ENCODE results near the gene RAB11FIP3.

Gene RAB11FIP3

GRCh38 chr16:430904-431303, 5.5 kb downstream of the RAB11FIP3 start:
- Histone ChIP-seq H3K9me3 (ENCODE audit: low read length) (no peaks in the 10 kb centered on the region), H3K36me3 (ENCODE audit: insufficient read depth, low read length) (no peaks in the 10 kb centered on the region), H3K27me3 (ENCODE audit: control insufficient read depth in 1 of 2, insufficient read depth in 2 of 2, low read length in 2 of 2) (no peaks in the 10 kb centered on the region), H3K4me1 (ENCODE audit: insufficient read depth, low read length) (peaks cover 9% of the 10 kb centered on the region), H3K27ac (ENCODE audit: low read depth, low read length) (no peak overlapping the region), H3K9ac (ENCODE audit: low read length) (no peak overlapping the region), H3K4me3 (ENCODE audit: low read depth in 1 of 2, low read length in 2 of 2) (no peak overlapping the region)

GRCh38 chr16:440627-441026, 15.2 kb downstream of the RAB11FIP3 start:
- H3K4me1 ChIP-seq (ENCODE audit: insufficient read depth, low read length): no peaks in the 10 kb centered on the region
- H3K27ac ChIP-seq (ENCODE audit: low read depth, low read length): no peak overlapping the region
- no peaks in the 10 kb centered on the region for H3K27me3 ChIP-seq (ENCODE audit: control insufficient read depth in 1 of 2, insufficient read depth in 2 of 2, low read length in 2 of 2)
- no peak overlapping the region for H3K4me3 ChIP-seq (ENCODE audit: low read depth in 1 of 2, low read length in 2 of 2)
- H3K36me3 ChIP-seq (ENCODE audit: insufficient read depth, low read length): peaks cover 7% of the 10 kb centered on the region
- no peak overlapping the region for H3K9ac ChIP-seq (ENCODE audit: low read length)
- H3K9me3 ChIP-seq (ENCODE audit: low read length): no peaks in the 10 kb centered on the region

- Histone ChIP-seq H3K4me3 (ENCODE audit: low read depth in 1 of 2, low read length in 2 of 2) (no peak overlapping the region), H3K27me3 (ENCODE audit: control insufficient read depth in 1 of 2, insufficient read depth in 2 of 2, low read length in 2 of 2) (no peaks in the 10 kb centered on the region), H3K27ac (ENCODE audit: low read depth, low read length) (no peak overlapping the region), H3K4me1 (ENCODE audit: insufficient read depth, low read length) (no peaks in the 10 kb centered on the region), H3K9ac (ENCODE audit: low read length) (no peak overlapping the region), H3K36me3 (ENCODE audit: insufficient read depth, low read length) (peaks cover 7% of the 10 kb centered on the region), H3K9me3 (ENCODE audit: low read length) (no peaks in the 10 kb centered on the region)
Measured at GRCh38 chr16:441447-441846, 16.0 kb downstream of the RAB11FIP3 start.

GRCh38 chr16:442976-443375, 17.5 kb downstream of the RAB11FIP3 start:
- Histone ChIP-seq H3K9ac (ENCODE audit: low read length) (no peak overlapping the region), H3K36me3 (ENCODE audit: insufficient read depth, low read length) (peaks cover 7% of the 10 kb centered on the region), H3K4me1 (ENCODE audit: insufficient read depth, low read length) (no peaks in the 10 kb centered on the region), H3K4me3 (ENCODE audit: low read depth in 1 of 2, low read length in 2 of 2) (no peak overlapping the region), H3K27ac (ENCODE audit: low read depth, low read length) (no peak overlapping the region), H3K9me3 (ENCODE audit: low read length) (no peaks in the 10 kb centered on the region), H3K27me3 (ENCODE audit: control insufficient read depth in 1 of 2, insufficient read depth in 2 of 2, low read length in 2 of 2) (no peaks in the 10 kb centered on the region)

- peaks cover 5% of the 10 kb centered on the region for H3K36me3 ChIP-seq (ENCODE audit: insufficient read depth, low read length)
- no peaks in the 10 kb centered on the region for H3K4me1 ChIP-seq (ENCODE audit: insufficient read depth, low read length)
- H3K9ac ChIP-seq (ENCODE audit: low read length): no peak overlapping the region
- no peaks in the 10 kb centered on the region for H3K9me3 ChIP-seq (ENCODE audit: low read length)
- H3K27ac ChIP-seq (ENCODE audit: low read depth, low read length): no peak overlapping the region
- H3K4me3 ChIP-seq (ENCODE audit: low read depth in 1 of 2, low read length in 2 of 2): no peak overlapping the region
- no peaks in the 10 kb centered on the region for H3K27me3 ChIP-seq (ENCODE audit: control insufficient read depth in 1 of 2, insufficient read depth in 2 of 2, low read length in 2 of 2)
Measured at GRCh38 chr16:444027-444426, 18.6 kb downstream of the RAB11FIP3 start.

- H3K36me3 ChIP-seq (ENCODE audit: insufficient read depth, low read length): no peaks in the 10 kb centered on the region
- H3K27me3 ChIP-seq (ENCODE audit: control insufficient read depth in 1 of 2, insufficient read depth in 2 of 2, low read length in 2 of 2): no peaks in the 10 kb centered on the region
- no peak overlapping the region for H3K4me3 ChIP-seq (ENCODE audit: low read depth in 1 of 2, low read length in 2 of 2)
Measured at GRCh38 chr16:445566-445965, 20.1 kb downstream of the RAB11FIP3 start.

GRCh38 chr16:450385-450784, 24.9 kb downstream of the RAB11FIP3 start:
- Histone ChIP-seq H3K9me3 (ENCODE audit: low read length) (no peaks in the 10 kb centered on the region), H3K36me3 (ENCODE audit: insufficient read depth, low read length) (no peaks in the 10 kb centered on the region), H3K9ac (ENCODE audit: low read length) (no peak overlapping the region), H3K4me1 (ENCODE audit: insufficient read depth, low read length) (no peaks in the 10 kb centered on the region), H3K27me3 (ENCODE audit: control insufficient read depth in 1 of 2, insufficient read depth in 2 of 2, low read length in 2 of 2) (no peaks in the 10 kb centered on the region), H3K27ac (ENCODE audit: low read depth, low read length) (no peak overlapping the region), H3K4me3 (ENCODE audit: low read depth in 1 of 2, low read length in 2 of 2) (no peak overlapping the region)

More at GRCh38 chr16:445566-445965, 20.1 kb downstream of the RAB11FIP3 start:
- no peak overlapping the region for H3K27ac ChIP-seq (ENCODE audit: low read depth, low read length)
- H3K9ac ChIP-seq (ENCODE audit: low read length): no peak overlapping the region
- H3K4me1 ChIP-seq (ENCODE audit: insufficient read depth, low read length): no peaks in the 10 kb centered on the region
- H3K9me3 ChIP-seq (ENCODE audit: low read length): no peaks in the 10 kb centered on the region

GRCh38 chr16:450785-451512, 25.5 kb downstream of the RAB11FIP3 start:
- H3K4me3 ChIP-seq (ENCODE audit: low read depth in 1 of 2, low read length in 2 of 2): no peak overlapping the region
- no peak overlapping the region for H3K27ac ChIP-seq (ENCODE audit: low read depth, low read length)
- H3K4me1 ChIP-seq (ENCODE audit: insufficient read depth, low read length): no peaks in the 10 kb centered on the region
- no peaks in the 10 kb centered on the region for H3K27me3 ChIP-seq (ENCODE audit: control insufficient read depth in 1 of 2, insufficient read depth in 2 of 2, low read length in 2 of 2)
- no peaks in the 10 kb centered on the region for H3K36me3 ChIP-seq (ENCODE audit: insufficient read depth, low read length)
- no peaks in the 10 kb centered on the region for H3K9me3 ChIP-seq (ENCODE audit: low read length)
- no peak overlapping the region for H3K9ac ChIP-seq (ENCODE audit: low read length)

GRCh38 chr16:454397-454940, 29.0 kb downstream of the RAB11FIP3 start:
- no peak overlapping the region for H3K9ac ChIP-seq (ENCODE audit: low read length)
- H3K4me1 ChIP-seq (ENCODE audit: insufficient read depth, low read length): peaks cover 13% of the 10 kb centered on the region
- H3K27me3 ChIP-seq (ENCODE audit: control insufficient read depth in 1 of 2, insufficient read depth in 2 of 2, low read length in 2 of 2): no peaks in the 10 kb centered on the region
- H3K4me3 ChIP-seq (ENCODE audit: low read depth in 1 of 2, low read length in 2 of 2): no peak overlapping the region
- H3K36me3 ChIP-seq (ENCODE audit: insufficient read depth, low read length): no peaks in the 10 kb centered on the region
- H3K27ac ChIP-seq (ENCODE audit: low read depth, low read length): no peak overlapping the region
- no peaks in the 10 kb centered on the region for H3K9me3 ChIP-seq (ENCODE audit: low read length)

- Histone ChIP-seq H3K27ac (ENCODE audit: low read depth, low read length) (no peak overlapping the region), H3K27me3 (ENCODE audit: control insufficient read depth in 1 of 2, insufficient read depth in 2 of 2, low read length in 2 of 2) (no peaks in the 10 kb centered on the region), H3K36me3 (ENCODE audit: insufficient read depth, low read length) (no peaks in the 10 kb centered on the region), H3K4me3 (ENCODE audit: low read depth in 1 of 2, low read length in 2 of 2) (no peak overlapping the region), H3K4me1 (ENCODE audit: insufficient read depth, low read length) (peaks cover 13% of the 10 kb centered on the region), H3K9me3 (ENCODE audit: low read length) (no peaks in the 10 kb centered on the region), H3K9ac (ENCODE audit: low read length) (no peak overlapping the region)
Measured at GRCh38 chr16:455453-455852, 30.0 kb downstream of the RAB11FIP3 start.

- H3K36me3 ChIP-seq (ENCODE audit: insufficient read depth, low read length): peaks cover 5% of the 10 kb centered on the region
- H3K4me3 ChIP-seq (ENCODE audit: low read depth in 1 of 2, low read length in 2 of 2): no peak overlapping the region
- no peak overlapping the region for H3K9ac ChIP-seq (ENCODE audit: low read length)
- H3K9me3 ChIP-seq (ENCODE audit: low read length): no peaks in the 10 kb centered on the region
- peak overlapping the region; percentile 7 for H3K27ac ChIP-seq (ENCODE audit: low read depth, low read length)
- no peaks in the 10 kb centered on the region for H3K27me3 ChIP-seq (ENCODE audit: control insufficient read depth in 1 of 2, insufficient read depth in 2 of 2, low read length in 2 of 2)
- peaks cover 13% of the 10 kb centered on the region for H3K4me1 ChIP-seq (ENCODE audit: insufficient read depth, low read length)
Measured at GRCh38 chr16:456891-457483, 31.5 kb downstream of the RAB11FIP3 start.

All from muscle layer of colon (tissue), 2 donors.